RKO (cell line): ENCODE measurements around the gene PF4V1.

Source experiments
- DNase-seq: peaks from one replicate; pipeline ENCODE4 v3.0.0-alpha.2; 2016; ENCODE audit warnings: low spot score

The PF4V1 gene

GRCh38 chr4:73847526-73848182, 5.4 kb upstream of the PF4V1 start:
- no peak for DNase-seq

GRCh38 chr4:73848183-73848777, 4.8 kb upstream of the PF4V1 start:
- DNase-seq, result no peak

GRCh38 chr4:73850261-73850970, 2.7 kb upstream of the PF4V1 start:
- no peak for DNase-seq

GRCh38 chr4:73851293-73851692, 1.8 kb upstream of the PF4V1 start:
- DNase-seq, result no peak

GRCh38 chr4:73852771-73853170, 325 bp upstream of the PF4V1 start:
- DNase-seq, result no peak

- no peak for DNase-seq
Observed at GRCh38 chr4:73853718-73854473, 800 bp downstream of the PF4V1 start.

GRCh38 chr4:73855406-73855805, 2.3 kb downstream of the PF4V1 start:
- DNase-seq, result no peak

GRCh38 chr4:73856518-73856917, 3.4 kb downstream of the PF4V1 start:
- no peak for DNase-seq

GRCh38 chr4:73859614-73860088, 6.6 kb downstream of the PF4V1 start:
- DNase-seq, result no peak

GRCh38 chr4:73860181-73860580, 7.1 kb downstream of the PF4V1 start:
- no peak for DNase-seq

GRCh38 chr4:73860917-73861316, 7.8 kb downstream of the PF4V1 start:
- no peak for DNase-seq

GRCh38 chr4:73862322-73862721, 9.2 kb downstream of the PF4V1 start:
- DNase-seq, result no peak

GRCh38 chr4:73864365-73864764, 11.3 kb downstream of the PF4V1 start:
- peak; percentile 26 for DNase-seq

GRCh38 chr4:73864961-73865360, 11.9 kb downstream of the PF4V1 start:
- no peak for DNase-seq

- DNase-seq, result no peak
Observed at GRCh38 chr4:73865431-73866096, 12.5 kb downstream of the PF4V1 start.

- DNase-seq, result no peak
Observed at GRCh38 chr4:73866246-73866645, 13.2 kb downstream of the PF4V1 start.

GRCh38 chr4:73867783-73868182, 14.7 kb downstream of the PF4V1 start:
- no peak for DNase-seq

- no peak for DNase-seq
Observed at GRCh38 chr4:73868206-73869129, 15.4 kb downstream of the PF4V1 start.

GRCh38 chr4:73869130-73870055, 16.3 kb downstream of the PF4V1 start, which contains the start of gene CXCL1:
Gene CXCL1 (plus strand): TSS chr4:73869393. CDS start chr4:73869471, 78 bp downstream.
- peak; percentile 9 for DNase-seq

- no peak for DNase-seq
Observed at GRCh38 chr4:73870260-73870659, 17.2 kb downstream of the PF4V1 start.
